Stomach (tissue), 9 donors: ENCODE measurements around the gene ADARB2. TPM values are rescaled to one million over a fixed set of nuclear protein-coding genes. Genes with fewer than 3 reads are reported as not detected.
A peak's percentile ranks its signal among the peaks of the same experiment; 100 is the strongest.

Source experiments
- DNase-seq, 2 donors: peaks; one replicate each; pipeline versions ENCODE4 v3.0.0 to v3.0.0-alpha.2; 2013 to 2019
- H3K27ac ChIP-seq, 5 donors: fragments of 200-600 bp in 4 of 5; sonication (generic) in 4 of 5; one replicate each; pipeline ENCODE4 v1.5.1; 2013 to 2019; ENCODE audit warnings: mild to moderate bottlenecking in 1 of 5, moderate library complexity in 1 of 5
- H3K27me3 ChIP-seq, 3 donors: fragments of 200-600 bp; sonication (generic); one replicate each; pipeline ENCODE4 v1.5.1; 2017 to 2019; ENCODE audit warnings: mixed run types in 1 of 3
- H3K36me3 ChIP-seq, 4 donors: fragments of 200-600 bp; sonication (generic); 1 replicate in 3 of 4; 2 replicates in 1 of 4; pipeline ENCODE4 v1.5.1; 2016 to 2019
- H3K4me1 ChIP-seq, 4 donors: fragments of 200-600 bp; sonication (generic); one replicate each; pipeline ENCODE4 v1.5.1; 2016 to 2019
- H3K4me3 ChIP-seq, 4 donors: fragments of 200-600 bp; sonication (generic) in 3 of 4; one replicate each; pipeline ENCODE4 v1.5.1; 2016 to 2019; ENCODE audit warnings: mild to moderate bottlenecking in 1 of 4
- H3K9me3 ChIP-seq, 4 donors: fragments of 200-600 bp; sonication (generic); one replicate each; pipeline ENCODE4 v1.5.1; 2016 to 2019
- EP300 ChIP-seq: sonication (generic); formaldehyde crosslinking; IDR thresholded peaks from one replicate; pipeline ENCODE4 v1.6.1; 2017; ENCODE audit warnings: antibody characterized with exemption
- POLR2A ChIP-seq, 4 donors: fragments of 450-650 bp; IDR thresholded peaks; one replicate each; pipeline ENCODE4 v1.6.1; 2016; ENCODE audit warnings: antibody characterized with exemption in 4 of 4, control low read depth in 2 of 4, mild to moderate bottlenecking in 1 of 4, moderate library complexity in 1 of 4
- POLR2AphosphoS5 ChIP-seq, 3 donors: sonication (generic); formaldehyde crosslinking; IDR thresholded peaks; one replicate each; pipeline ENCODE4 v1.6.1; 2016; ENCODE audit warnings: antibody characterized with exemption in 3 of 3
- WGBS, 5 donors: extraction: QIAGEN DNeasy Blood & Tissue Kit in 3 of 5; methylation state at CpG; one replicate each; pipeline versions ENCODE4 v1.1.5 to v1.1.7; 2013 to 2018; 5-methylcytosine and 5-hydroxymethylcytosine counted together
- intact Hi-C: fragments of 100-400 bp; cut with DNase I; formaldehyde crosslinking; loops from one replicate; pipeline ENCODE4 v1.15.1; 2023; ENCODE audit warnings: low total_unique reads
- polyA plus RNA-seq, 3 donors: library from polyadenylated mRNA; stranded (reverse); fragments of 200-250 nt; gene quantifications; one replicate each; pipeline ENCODE4 v1.2.3, GENCODE V29; 2013
- total RNA-seq, 5 donors: library from RNA; depleted of rRNA; stranded (reverse); fragments of >200 nt; gene quantifications; one replicate each; pipeline versions ENCODE4 v1.1.0 to v1.2.3, GENCODE V29; 2014 to 2016
- TF ChIP-seq, protein P1 (sequence below), 7 experiments: fragments of 450-650 bp in 4 of 7; fragments of 200-600 bp in 3 of 7; sonication (generic) in 3 of 7; IDR thresholded peaks; one replicate each; pipeline ENCODE4 v1.5.1; 2016 to 2019; ENCODE audit warnings: antibody characterized with exemption in 7 of 7, control low read depth in 2 of 7, mild to moderate bottlenecking in 1 of 7
- donor health status: healthy with polysubstance abuse.
- donor health status: Bipolar disorder and iron deficiency.
- donor health status: healthy.

Gene ADARB2
- total and polyA plus RNA-seq, 8 donors = 0.55 to 4.1 (median 1.4) TPM; not detected in 1

DNA sequence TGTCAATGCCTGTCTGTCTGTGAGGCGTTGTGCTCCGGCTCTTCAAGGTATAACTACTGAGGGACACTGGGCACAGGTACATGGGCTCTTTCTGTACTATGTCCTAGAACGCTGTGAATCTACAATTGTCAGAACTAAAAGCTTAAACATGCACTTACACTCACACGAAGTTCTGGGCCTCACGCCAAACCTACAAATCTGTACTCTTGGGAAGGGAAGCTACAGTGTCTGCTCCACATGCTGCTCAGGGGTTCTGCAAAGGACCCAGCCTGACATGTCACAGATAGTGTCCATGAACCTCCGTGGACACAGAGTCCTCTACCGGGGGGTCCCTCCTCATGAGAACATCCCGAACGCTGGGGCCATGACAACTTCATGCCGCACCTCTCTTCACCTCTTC lies 412.4 kb downstream of the ADARB2 start:
- Histone ChIP-seq H3K4me1 (no peaks in the 10 kb centered on the region), H3K36me3 (no peaks in the 10 kb centered on the region), H3K27me3 (peaks cover 0 to 33% (median 0%) of the 10 kb centered on the region in 3 donors), H3K9me3 (no peaks in the 10 kb centered on the region), H3K4me3 (no peak overlapping the region), H3K27ac (no peak overlapping the region)
- intact Hi-C loops = no loop called here
- 62 to 90% (median 74%) methylated on average over 10 of the region's 10 CpGs for WGBS, 5 donors
- peak in 1 of 2 donors; percentile 37 for DNase-seq
- TF ChIP-seq POLR2A (IDR thresholded peaks at IDR 0.05) = no peak
- TF ChIP-seq EP300 = no peak
- TF ChIP-seq POLR2AphosphoS5 (IDR thresholded peaks at IDR 0.05) = no peak
- TF ChIP-seq, protein P1, sequence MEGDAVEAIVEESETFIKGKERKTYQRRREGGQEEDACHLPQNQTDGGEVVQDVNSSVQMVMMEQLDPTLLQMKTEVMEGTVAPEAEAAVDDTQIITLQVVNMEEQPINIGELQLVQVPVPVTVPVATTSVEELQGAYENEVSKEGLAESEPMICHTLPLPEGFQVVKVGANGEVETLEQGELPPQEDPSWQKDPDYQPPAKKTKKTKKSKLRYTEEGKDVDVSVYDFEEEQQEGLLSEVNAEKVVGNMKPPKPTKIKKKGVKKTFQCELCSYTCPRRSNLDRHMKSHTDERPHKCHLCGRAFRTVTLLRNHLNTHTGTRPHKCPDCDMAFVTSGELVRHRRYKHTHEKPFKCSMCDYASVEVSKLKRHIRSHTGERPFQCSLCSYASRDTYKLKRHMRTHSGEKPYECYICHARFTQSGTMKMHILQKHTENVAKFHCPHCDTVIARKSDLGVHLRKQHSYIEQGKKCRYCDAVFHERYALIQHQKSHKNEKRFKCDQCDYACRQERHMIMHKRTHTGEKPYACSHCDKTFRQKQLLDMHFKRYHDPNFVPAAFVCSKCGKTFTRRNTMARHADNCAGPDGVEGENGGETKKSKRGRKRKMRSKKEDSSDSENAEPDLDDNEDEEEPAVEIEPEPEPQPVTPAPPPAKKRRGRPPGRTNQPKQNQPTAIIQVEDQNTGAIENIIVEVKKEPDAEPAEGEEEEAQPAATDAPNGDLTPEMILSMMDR (IDR thresholded peaks at IDR 0.05) = no peak

DNA sequence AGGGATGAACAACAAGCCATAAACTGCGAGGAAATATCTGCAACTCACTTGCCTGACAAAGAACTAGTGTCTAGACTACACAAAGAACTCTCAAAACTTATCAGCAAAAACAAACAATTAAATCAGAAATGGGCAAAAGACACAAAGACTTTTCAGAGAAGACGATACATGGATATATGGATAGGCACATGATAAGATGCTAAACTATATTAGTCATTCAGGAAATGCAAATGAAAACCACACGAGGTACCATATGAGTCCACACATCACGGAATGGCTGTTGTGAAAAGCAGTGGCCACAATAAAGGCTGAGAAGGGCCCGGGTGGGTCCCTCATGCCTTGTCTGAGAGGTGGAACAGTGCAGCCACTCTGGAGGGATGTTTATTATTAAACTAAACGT lies 413.4 kb downstream of the ADARB2 start:
- Histone ChIP-seq H3K27me3 (peaks cover 0 to 28% (median 0%) of the 10 kb centered on the region in 3 donors), H3K4me1 (no peaks in the 10 kb centered on the region), H3K4me3 (no peak overlapping the region), H3K36me3 (no peaks in the 10 kb centered on the region), H3K9me3 (no peaks in the 10 kb centered on the region), H3K27ac (no peak overlapping the region)
- intact Hi-C loops = no loop called here
- 38 to 54% (median 50%) methylated on average over 6 of the region's 6 CpGs for WGBS, 5 donors
- DNase-seq = no peak
- no peak for TF ChIP-seq POLR2A (IDR thresholded peaks at IDR 0.05)
- no peak for TF ChIP-seq EP300
- no peak for TF ChIP-seq POLR2AphosphoS5 (IDR thresholded peaks at IDR 0.05)
- TF ChIP-seq, protein P1 (IDR thresholded peaks at IDR 0.05) = no peak

DNA sequence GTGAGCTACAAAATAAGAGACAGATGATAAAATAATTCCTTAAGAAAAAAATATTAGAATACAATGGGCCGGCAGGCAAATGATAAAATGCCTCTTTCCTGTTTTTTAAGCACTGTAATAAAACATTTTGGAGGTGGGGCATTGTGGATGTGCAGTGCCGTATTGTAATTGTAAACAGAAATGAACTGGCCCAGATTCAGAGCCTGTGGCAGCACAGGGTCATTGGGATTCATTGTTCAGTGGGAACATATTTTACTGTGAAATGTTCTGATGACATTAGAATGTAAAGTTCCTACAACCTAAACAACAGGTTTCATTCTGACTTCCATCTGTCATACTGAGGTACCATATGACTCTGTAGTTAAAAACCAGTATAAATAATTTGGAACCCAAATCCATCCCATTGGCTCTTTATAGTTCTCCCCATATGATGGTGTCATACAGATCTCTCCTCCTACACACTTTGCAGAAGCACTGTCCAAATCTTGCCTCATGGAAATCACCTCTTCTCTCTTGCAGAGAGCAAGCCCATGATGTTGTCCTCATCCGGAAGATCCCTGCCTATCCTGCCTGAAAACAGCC lies 416.5 kb downstream of the ADARB2 start:
- Histone ChIP-seq H3K4me3 (no peak overlapping the region), H3K27ac (no peak overlapping the region), H3K27me3 (peaks cover 0 to 28% (median 0%) of the 10 kb centered on the region in 3 donors), H3K36me3 (no peaks in the 10 kb centered on the region), H3K4me1 (no peaks in the 10 kb centered on the region), H3K9me3 (no peaks in the 10 kb centered on the region)
- intact Hi-C loops = no loop called here
- WGBS, 5 donors = 53 to 75% (median 69%) methylated on average over 3 of the region's 3 CpGs
- no peak for TF ChIP-seq EP300
- TF ChIP-seq, protein P1 (IDR thresholded peaks at IDR 0.05) = no peak
- no peak for TF ChIP-seq POLR2A (IDR thresholded peaks at IDR 0.05)
- no peak for TF ChIP-seq POLR2AphosphoS5 (IDR thresholded peaks at IDR 0.05)
- DNase-seq = no peak

DNA sequence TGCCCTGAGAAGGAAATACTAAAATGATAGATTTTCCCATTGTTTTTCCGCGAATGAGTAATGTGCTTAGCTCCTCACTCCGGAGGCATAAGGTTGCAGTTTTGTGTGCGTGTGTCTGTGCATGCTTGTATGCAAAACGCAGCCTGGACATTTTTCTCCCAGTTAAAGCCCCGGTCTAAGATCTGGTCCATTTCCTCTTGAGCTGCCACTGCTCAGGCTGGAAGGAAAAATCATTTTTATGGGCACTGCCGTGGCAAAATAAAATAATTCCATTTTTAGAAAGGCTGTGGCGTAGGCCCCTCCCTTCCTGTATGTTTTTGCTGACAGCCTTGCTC lies 420.5 kb downstream of the ADARB2 start:
- Histone ChIP-seq H3K9me3 (no peaks in the 10 kb centered on the region), H3K4me1 (no peaks in the 10 kb centered on the region), H3K36me3 (no peaks in the 10 kb centered on the region), H3K27ac (no peak overlapping the region), H3K4me3 (no peak overlapping the region), H3K27me3 (peaks cover 0 to 14% (median 0%) of the 10 kb centered on the region in 3 donors)
- intact Hi-C loops = no loop called here
- DNase-seq = no peak
- 62 to 73% (median 71%) methylated on average over 8 of the region's 8 CpGs for WGBS, 5 donors
- no peak for TF ChIP-seq EP300
- no peak for TF ChIP-seq POLR2A (IDR thresholded peaks at IDR 0.05)
- no peak for TF ChIP-seq POLR2AphosphoS5 (IDR thresholded peaks at IDR 0.05)
- TF ChIP-seq, protein P1 (IDR thresholded peaks at IDR 0.05) = no peak
